ENCODE measurements around the gene GIT1. TPM values are rescaled to one million over a fixed set of nuclear protein-coding genes. Genes with fewer than 3 reads are reported as not detected.

GIT1 gene
- total and polyA plus RNA-seq, 2 of the 13 experiments (the other 11 are each of a cell fraction or from before 2014, with no cell fraction given): 14.2 to 30.8 TPM

DNA sequence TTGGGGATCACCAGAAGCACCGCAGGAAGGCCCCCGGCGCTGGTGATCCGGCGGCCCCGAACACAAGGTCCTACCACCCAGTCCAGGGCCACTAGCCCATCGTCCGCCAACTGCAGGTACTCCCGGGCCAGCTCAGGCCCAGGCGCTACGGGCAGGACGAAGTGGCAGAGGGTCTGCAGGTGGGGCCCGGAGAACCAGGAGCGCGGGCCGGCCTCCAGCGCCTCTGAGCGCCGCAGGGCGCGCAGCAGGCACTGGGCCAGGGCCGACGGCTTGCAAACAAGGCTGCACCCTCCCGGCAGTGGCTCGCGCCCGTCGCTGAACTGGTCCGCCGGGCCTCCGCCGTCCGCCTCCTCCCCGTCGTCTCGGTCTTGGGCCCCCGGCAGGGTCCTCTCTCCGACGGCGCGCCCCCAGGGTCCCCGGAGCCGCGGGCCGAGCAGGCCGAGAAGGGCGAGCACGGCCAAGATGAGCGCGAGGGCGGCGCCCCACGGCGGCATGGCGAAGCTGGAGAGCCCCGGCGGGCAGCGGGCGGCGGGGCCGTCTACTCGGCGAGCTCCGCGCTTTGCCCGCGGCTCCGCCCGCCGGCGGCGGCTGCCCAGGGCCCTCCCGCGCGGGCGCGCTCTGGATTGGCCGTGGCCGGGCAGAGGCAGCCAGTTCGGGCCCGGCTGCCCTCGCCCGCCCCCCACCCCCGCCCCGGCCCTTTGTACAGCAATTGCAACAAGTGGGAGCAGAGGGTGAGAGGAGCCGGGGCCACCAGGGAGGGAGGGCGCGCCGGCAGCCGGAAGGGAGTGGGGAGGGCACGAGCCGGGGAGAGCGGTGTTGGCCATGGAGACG is 22.8 kb downstream of the GIT1 start, which contains the start of gene ABHD15 (continued):
- TF ChIP-seq, protein P1, sequence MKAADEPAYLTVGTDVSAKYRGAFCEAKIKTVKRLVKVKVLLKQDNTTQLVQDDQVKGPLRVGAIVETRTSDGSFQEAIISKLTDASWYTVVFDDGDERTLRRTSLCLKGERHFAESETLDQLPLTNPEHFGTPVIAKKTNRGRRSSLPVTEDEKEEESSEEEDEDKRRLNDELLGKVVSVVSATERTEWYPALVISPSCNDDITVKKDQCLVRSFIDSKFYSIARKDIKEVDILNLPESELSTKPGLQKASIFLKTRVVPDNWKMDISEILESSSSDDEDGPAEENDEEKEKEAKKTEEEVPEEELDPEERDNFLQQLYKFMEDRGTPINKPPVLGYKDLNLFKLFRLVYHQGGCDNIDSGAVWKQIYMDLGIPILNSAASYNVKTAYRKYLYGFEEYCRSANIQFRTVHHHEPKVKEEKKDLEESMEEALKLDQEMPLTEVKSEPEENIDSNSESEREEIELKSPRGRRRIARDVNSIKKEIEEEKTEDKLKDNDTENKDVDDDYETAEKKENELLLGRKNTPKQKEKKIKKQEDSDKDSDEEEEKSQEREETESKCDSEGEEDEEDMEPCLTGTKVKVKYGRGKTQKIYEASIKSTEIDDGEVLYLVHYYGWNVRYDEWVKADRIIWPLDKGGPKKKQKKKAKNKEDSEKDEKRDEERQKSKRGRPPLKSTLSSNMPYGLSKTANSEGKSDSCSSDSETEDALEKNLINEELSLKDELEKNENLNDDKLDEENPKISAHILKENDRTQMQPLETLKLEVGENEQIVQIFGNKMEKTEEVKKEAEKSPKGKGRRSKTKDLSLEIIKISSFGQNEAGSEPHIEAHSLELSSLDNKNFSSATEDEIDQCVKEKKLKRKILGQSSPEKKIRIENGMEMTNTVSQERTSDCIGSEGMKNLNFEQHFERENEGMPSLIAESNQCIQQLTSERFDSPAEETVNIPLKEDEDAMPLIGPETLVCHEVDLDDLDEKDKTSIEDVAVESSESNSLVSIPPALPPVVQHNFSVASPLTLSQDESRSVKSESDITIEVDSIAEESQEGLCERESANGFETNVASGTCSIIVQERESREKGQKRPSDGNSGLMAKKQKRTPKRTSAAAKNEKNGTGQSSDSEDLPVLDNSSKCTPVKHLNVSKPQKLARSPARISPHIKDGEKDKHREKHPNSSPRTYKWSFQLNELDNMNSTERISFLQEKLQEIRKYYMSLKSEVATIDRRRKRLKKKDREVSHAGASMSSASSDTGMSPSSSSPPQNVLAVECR (CRISPR knock-in tag; IDR thresholded peaks at IDR 0.05; ENCODE audit: borderline replicate concordance): peak; percentile 41; the same call in 1 of the 2 replicates
- TF ChIP-seq ZFY (CRISPR knock-in tag; IDR thresholded peaks at IDR 0.05) (peak; percentile 67), ZC3H13 (CRISPR knock-in tag; IDR thresholded peaks at IDR 0.05) (peak; percentile 60; the same call in 1 of the 2 replicates), TAF1 (CRISPR knock-in tag; IDR thresholded peaks at IDR 0.05) (peak; percentile 6; the same call in 1 of the 2 replicates), SMYD3 (CRISPR knock-in tag; IDR thresholded peaks at IDR 0.05) (no peak), ZNF17 (CRISPR knock-in tag; IDR thresholded peaks at IDR 0.05) (no peak), ZSCAN21 (CRISPR knock-in tag; IDR thresholded peaks at IDR 0.05; ENCODE audit: borderline replicate concordance) (peak; percentile 18; the same call in 1 of the 2 replicates), KDM5A (IDR thresholded peaks at IDR 0.05; ENCODE audit: borderline replicate concordance, low read length) (no peak), ZNF496 (CRISPR knock-in tag; IDR thresholded peaks at IDR 0.05; ENCODE audit: insufficient replicate concordance) (no peak), RXRB (CRISPR knock-in tag; IDR thresholded peaks at IDR 0.05; ENCODE audit: borderline replicate concordance) (no peak), KMT2A (CRISPR knock-in tag; IDR thresholded peaks at IDR 0.05) (no peak), SALL2 (CRISPR knock-in tag; IDR thresholded peaks at IDR 0.05) (0 out of 2 replicates have a peak, but pooled peaks have one; percentile 15), NR1H2 (CRISPR knock-in tag; IDR thresholded peaks at IDR 0.05; ENCODE audit: borderline replicate concordance, low read depth) (0 out of 2 replicates have a peak, but pooled peaks have one; percentile 3), BRD4 (CRISPR knock-in tag; IDR thresholded peaks at IDR 0.05) (no peak)
- TF ChIP-seq, protein P2, sequence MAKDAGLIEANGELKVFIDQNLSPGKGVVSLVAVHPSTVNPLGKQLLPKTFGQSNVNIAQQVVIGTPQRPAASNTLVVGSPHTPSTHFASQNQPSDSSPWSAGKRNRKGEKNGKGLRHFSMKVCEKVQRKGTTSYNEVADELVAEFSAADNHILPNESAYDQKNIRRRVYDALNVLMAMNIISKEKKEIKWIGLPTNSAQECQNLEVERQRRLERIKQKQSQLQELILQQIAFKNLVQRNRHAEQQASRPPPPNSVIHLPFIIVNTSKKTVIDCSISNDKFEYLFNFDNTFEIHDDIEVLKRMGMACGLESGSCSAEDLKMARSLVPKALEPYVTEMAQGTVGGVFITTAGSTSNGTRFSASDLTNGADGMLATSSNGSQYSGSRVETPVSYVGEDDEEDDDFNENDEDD (CRISPR knock-in tag; IDR thresholded peaks at IDR 0.05; ENCODE audit: borderline replicate concordance): no peak
- TF ChIP-seq, protein P3, sequence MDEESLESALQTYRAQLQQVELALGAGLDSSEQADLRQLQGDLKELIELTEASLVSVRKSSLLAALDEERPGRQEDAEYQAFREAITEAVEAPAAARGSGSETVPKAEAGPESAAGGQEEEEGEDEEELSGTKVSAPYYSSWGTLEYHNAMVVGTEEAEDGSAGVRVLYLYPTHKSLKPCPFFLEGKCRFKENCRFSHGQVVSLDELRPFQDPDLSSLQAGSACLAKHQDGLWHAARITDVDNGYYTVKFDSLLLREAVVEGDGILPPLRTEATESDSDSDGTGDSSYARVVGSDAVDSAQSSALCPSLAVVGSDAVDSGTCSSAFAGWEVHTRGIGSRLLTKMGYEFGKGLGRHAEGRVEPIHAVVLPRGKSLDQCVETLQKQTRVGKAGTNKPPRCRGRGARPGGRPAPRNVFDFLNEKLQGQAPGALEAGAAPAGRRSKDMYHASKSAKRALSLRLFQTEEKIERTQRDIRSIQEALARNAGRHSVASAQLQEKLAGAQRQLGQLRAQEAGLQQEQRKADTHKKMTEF (CRISPR knock-in tag; IDR thresholded peaks at IDR 0.05): 0 out of 2 replicates have a peak, but pooled peaks have one; percentile 53
- TF ChIP-seq, protein P4, sequence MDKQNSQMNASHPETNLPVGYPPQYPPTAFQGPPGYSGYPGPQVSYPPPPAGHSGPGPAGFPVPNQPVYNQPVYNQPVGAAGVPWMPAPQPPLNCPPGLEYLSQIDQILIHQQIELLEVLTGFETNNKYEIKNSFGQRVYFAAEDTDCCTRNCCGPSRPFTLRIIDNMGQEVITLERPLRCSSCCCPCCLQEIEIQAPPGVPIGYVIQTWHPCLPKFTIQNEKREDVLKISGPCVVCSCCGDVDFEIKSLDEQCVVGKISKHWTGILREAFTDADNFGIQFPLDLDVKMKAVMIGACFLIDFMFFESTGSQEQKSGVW (CRISPR knock-in tag; IDR thresholded peaks at IDR 0.05; ENCODE audit: borderline replicate concordance): no peak
